Gastrocnemius medialis (tissue), 4 donors: ENCODE data around the gene KIDINS220. TPM values are rescaled to one million over a fixed set of nuclear protein-coding genes. Genes with fewer than 3 reads are reported as not detected.

Source experiments
- ATAC-seq, 2 donors: fragments of 150-250 bp; one replicate each; pipeline ENCODE4 v1.9.1; 2016
- DNase-seq, 2 donors: peaks; one replicate each; pipeline ENCODE4 v3.0.0-alpha.2; 2019
- H3K27ac ChIP-seq, 4 donors: fragments of 200-600 bp; sonication (generic); 1 replicate in 1 of 4; 2 replicates in 3 of 4; pipeline ENCODE4 v1.5.1; 2016 to 2018; ENCODE audit warnings: mild to moderate bottlenecking in 2 of 4, moderate library complexity in 1 of 4
- H3K27me3 ChIP-seq, 3 donors: fragments of 200-600 bp; sonication (generic) in 2 of 3; 1 replicate in 1 of 3; 2 replicates in 2 of 3; pipeline versions ENCODE4 v1.5.1 to v1.6.0; 2016 to 2019; ENCODE audit warnings: mild to moderate bottlenecking in 1 of 3, moderate library complexity in 1 of 3
- H3K36me3 ChIP-seq, 2 donors: fragments of 200-600 bp; sonication (generic) in 1 of 2; one replicate each; pipeline ENCODE4 v1.5.1; 2017 to 2018
- H3K4me1 ChIP-seq, 2 donors: fragments of 200-600 bp; sonication (generic) in 1 of 2; one replicate each; pipeline ENCODE4 v1.5.1; 2016 to 2017; ENCODE audit warnings: mild to moderate bottlenecking in 2 of 2
- H3K4me3 ChIP-seq, 4 donors: fragments of 200-600 bp; sonication (generic) in 3 of 4; 1 replicate in 1 of 4; 2 replicates in 3 of 4; pipeline ENCODE4 v1.5.1; 2016 to 2019; ENCODE audit warnings: mild to moderate bottlenecking in 2 of 4
- H3K9me3 ChIP-seq, 3 donors: fragments of 200-600 bp; sonication (generic) in 2 of 3; 1 replicate in 1 of 3; 2 replicates in 2 of 3; pipeline ENCODE4 v1.5.1; 2016 to 2019
- CTCF ChIP-seq, 5 experiments: fragments of 450-650 bp in 3 of 5; fragments of 200-600 bp in 2 of 5; sonication (generic) in 2 of 5; IDR thresholded peaks in 4 of 5; conservative IDR thresholded peaks in 1 of 5; 1 replicate in 4 of 5; 2 replicates in 1 of 5; pipeline ENCODE4 v1.5.1; 2016 to 2019; ENCODE audit warnings: antibody characterized with exemption in 5 of 5, mild to moderate bottlenecking in 3 of 5, moderate library complexity in 3 of 5
- POLR2A ChIP-seq, 2 donors: fragments of 450-650 bp; IDR thresholded peaks; one replicate each; pipeline ENCODE4 v1.6.1; 2017; ENCODE audit warnings: antibody characterized with exemption in 2 of 2, mild to moderate bottlenecking in 2 of 2, moderate library complexity in 2 of 2
- in situ Hi-C, 4 donors: fragments of 200-750 bp; cut with MboI; loops; one replicate each; pipeline versions ENCODE4 v1.15.0 to v1.8.0; 2017; ENCODE audit warnings: low sequenced_read_pairs in 4 of 4
- intact Hi-C: fragments of 100-400 bp; cut with DNase I; formaldehyde crosslinking; loops from one replicate; pipeline ENCODE4 v1.15.1; 2023; ENCODE audit warnings: low total_unique reads
- total RNA-seq, 4 donors: library from RNA; depleted of rRNA; stranded (reverse); fragments of >200 nt; gene quantifications; one replicate each; pipeline versions ENCODE4 v1.1.0 to v1.2.3, GENCODE V29; 2016

The KIDINS220 gene
- total RNA-seq, 4 donors from 2014 or later, result 57.8 to 78.9 (median 59.1) TPM

- no peaks in the 10 kb centered on the region for H3K4me1 ChIP-seq
- H3K4me3 ChIP-seq, result no peak overlapping the region
- H3K9me3 ChIP-seq, result no peaks in the 10 kb centered on the region
- in situ Hi-C loops, result loop anchor here in 2 of 4 donors (10.0 kb wide), 1 partner anchor 262 kb away; no protein-coding TSS in a partner anchor
- H3K27ac ChIP-seq, result no peak overlapping the region
- TF ChIP-seq POLR2A (IDR thresholded peaks at IDR 0.05), result no peak
- TF ChIP-seq CTCF (IDR thresholded peaks at IDR 0.05 in 4 of 5, conservative IDR thresholded peaks at IDR 0.05 in 1 of 5), result peak in 4 of 5 experiments; percentile 14 to 45 (median 28)
- H3K27me3 ChIP-seq, result no peaks in the 10 kb centered on the region
- ATAC-seq (no peak), DNase-seq (no peak)
- H3K36me3 ChIP-seq, result no peaks in the 10 kb centered on the region
- intact Hi-C loops, result loop anchor here (5.0 kb wide), 1 partner anchor 269 kb away; no protein-coding TSS in a partner anchor
Observed at GRCh38 chr2:8872821-8873432, 35.5 kb upstream of the KIDINS220 start.

- Histone ChIP-seq H3K27ac (no peak overlapping the region), H3K4me3 (no peak overlapping the region), H3K4me1 (no peaks in the 10 kb centered on the region), H3K9me3 (no peaks in the 10 kb centered on the region), H3K36me3 (no peaks in the 10 kb centered on the region), H3K27me3 (no peaks in the 10 kb centered on the region)
- no peak for DNase-seq
- TF ChIP-seq CTCF (IDR thresholded peaks at IDR 0.05 in 4 of 5, conservative IDR thresholded peaks at IDR 0.05 in 1 of 5), result no peak
- no peak for TF ChIP-seq POLR2A (IDR thresholded peaks at IDR 0.05)
- in situ Hi-C loops (loop anchor here in 2 of 4 donors (10.0 kb wide), 1 partner anchor 264 kb away; no protein-coding TSS in a partner anchor), intact Hi-C loops (loop anchor here (5.0 kb wide), 1 partner anchor 272 kb away; no protein-coding TSS in a partner anchor)
- no peak for ATAC-seq
Observed at GRCh38 chr2:8870441-8870840, 33.0 kb upstream of the KIDINS220 start.

GRCh38 chr2:8867363-8867762 lies 29.9 kb upstream of the KIDINS220 start:
- in situ Hi-C loops, result no loop called here

GRCh38 chr2:8863331-8863953 lies 26.0 kb upstream of the KIDINS220 start:
- H3K4me3 ChIP-seq, result no peak overlapping the region
- TF ChIP-seq POLR2A (IDR thresholded peaks at IDR 0.05), result no peak
- no peak for TF ChIP-seq CTCF (IDR thresholded peaks at IDR 0.05 in 4 of 5, conservative IDR thresholded peaks at IDR 0.05 in 1 of 5)
- ATAC-seq, result no peak
- DNase-seq, result no peak
- H3K4me1 ChIP-seq, result no peaks in the 10 kb centered on the region
- H3K36me3 ChIP-seq, result no peaks in the 10 kb centered on the region
- no peak overlapping the region for H3K27ac ChIP-seq
- no peaks in the 10 kb centered on the region for H3K27me3 ChIP-seq
- H3K9me3 ChIP-seq, result no peaks in the 10 kb centered on the region
- intact Hi-C loops, result no loop called here
- in situ Hi-C loops, result no loop called here

More at GRCh38 chr2:8867363-8867762, 29.9 kb upstream of the KIDINS220 start:
- ATAC-seq (no peak), DNase-seq (no peak)
- intact Hi-C loops, result no loop called here
- Histone ChIP-seq H3K4me1 (no peaks in the 10 kb centered on the region), H3K27me3 (no peaks in the 10 kb centered on the region), H3K9me3 (no peaks in the 10 kb centered on the region), H3K27ac (no peak overlapping the region), H3K36me3 (no peaks in the 10 kb centered on the region), H3K4me3 (no peak overlapping the region)
- TF ChIP-seq POLR2A (IDR thresholded peaks at IDR 0.05), result no peak
- TF ChIP-seq CTCF (IDR thresholded peaks at IDR 0.05 in 4 of 5, conservative IDR thresholded peaks at IDR 0.05 in 1 of 5), result no peak
